OCI-LY3 (cell line): ENCODE results near the gene ALOXE3.

Experiments
- H2AFZ ChIP-seq: fragments of 200-600, 300-600 bp; shearing (Covaris generic); 2 replicates; pipeline ENCODE4 v1.6.0; 2014; ENCODE audit warnings: antibody characterized with exemption, low read depth, low read length
- H3K27ac ChIP-seq: fragments of 200-600, 300-600 bp; sonication (generic); 2 replicates; pipeline ENCODE4 v1.5.1; 2014; ENCODE audit warnings: mild to moderate bottlenecking, low read length, moderate library complexity, mixed read lengths
- H3K27me3 ChIP-seq: fragments of 200-600, 300-600 bp; sonication (generic); 2 replicates; pipeline ENCODE4 v1.6.1; 2014; ENCODE audit warnings: low read depth, low read length, mixed read lengths
- H3K36me3 ChIP-seq: fragments of 200-600, 300-600 bp; sonication (generic); replicated peaks from 2 replicates; pipeline ENCODE3; 2014; ENCODE audit warnings: low read depth, low read length, mixed read lengths
- H3K4me1 ChIP-seq: fragments of 300-600, 200-600 bp; sonication (generic); 2 replicates; pipeline ENCODE4 v1.6.1; 2014; ENCODE audit warnings: low read length, mixed read lengths
- H3K4me2 ChIP-seq: fragments of 200-600, 300-600 bp; sonication (generic); 2 replicates; pipeline ENCODE4 v1.6.1; 2014; ENCODE audit warnings: low read length, mixed read lengths
- H3K4me3 ChIP-seq: fragments of 300-600, 200-600 bp; sonication (generic); 2 replicates; pipeline ENCODE4 v1.5.1; 2014; ENCODE audit warnings: antibody characterized with exemption, mild to moderate bottlenecking, low read length, moderate library complexity
- H3K79me2 ChIP-seq: fragments of 300-600, 200-600 bp; shearing (Covaris generic); 2 replicates; pipeline ENCODE4 v1.6.1; 2014; ENCODE audit warnings: mild to moderate bottlenecking, low read length, mixed read lengths
- H3K9ac ChIP-seq: fragments of 300-600, 200-600 bp; shearing (Covaris generic); 2 replicates; pipeline ENCODE4 v1.6.0; 2014; ENCODE audit warnings: mild to moderate bottlenecking, low read length, moderate library complexity
- H3K9me3 ChIP-seq: fragments of 200-600, 300-600 bp; shearing (Covaris generic); 2 replicates; pipeline ENCODE4 v1.6.1; 2014; ENCODE audit warnings: low read length, mixed read lengths; ENCODE audit not compliant: insufficient read depth
- H4K20me1 ChIP-seq: fragments of 200-600, 300-600 bp; sonication (generic); 2 replicates; pipeline ENCODE4 v1.6.1; 2016; ENCODE audit warnings: low read length, mixed read lengths; ENCODE audit not compliant: insufficient read depth
- EZH2phosphoT487 ChIP-seq: fragments of 200-600 bp; shearing (Covaris generic); IDR thresholded peaks from 2 replicates; pipeline ENCODE4 v1.6.1; 2018; ENCODE audit warnings: antibody characterized with exemption, mixed run types, low read depth
- TF ChIP-seq, protein P1 (sequence below): fragments of 200-600, 300-600 bp; sonication (generic); IDR thresholded peaks from 2 replicates; pipeline ENCODE4 v1.5.1; 2014; ENCODE audit warnings: antibody characterized with exemption, low read length, low read depth

ALOXE3 gene

DNA sequence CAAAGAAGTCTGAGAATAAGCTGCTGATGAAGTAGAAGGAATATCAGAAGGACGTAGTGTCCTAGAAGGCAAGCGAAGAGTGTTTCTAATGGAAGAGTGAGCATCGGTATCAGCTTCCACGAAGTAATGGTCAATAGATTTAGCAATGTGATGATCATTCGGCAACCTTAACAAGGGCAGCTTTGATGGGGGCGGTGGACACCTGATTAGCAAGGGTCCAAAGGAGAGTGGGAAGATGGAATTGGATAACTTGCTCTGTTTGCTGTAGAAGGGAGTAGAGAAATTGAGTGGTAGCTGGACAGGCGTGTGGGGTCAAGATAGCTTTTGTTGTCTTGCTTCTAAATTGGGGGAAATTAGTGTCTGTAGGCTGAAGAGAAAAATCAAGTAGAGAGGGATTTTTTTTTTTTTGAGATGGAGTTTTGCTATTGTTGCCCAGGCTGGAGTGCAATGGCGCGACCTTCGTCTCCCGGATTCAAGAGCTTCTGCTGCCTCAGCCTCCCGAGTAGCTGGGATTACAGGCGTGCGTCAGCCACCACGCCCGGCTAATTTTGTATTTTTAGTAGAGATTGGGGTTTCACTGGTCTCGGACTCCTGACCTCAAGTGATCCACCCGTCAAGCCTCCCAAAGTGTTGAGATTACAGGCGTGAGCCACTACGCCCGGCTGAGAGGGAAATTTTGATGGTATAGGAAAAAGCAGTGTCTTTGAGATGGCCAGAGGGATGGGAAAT is 19.5 kb upstream of the ALOXE3 start:
- no peaks in the 10 kb centered on the region for H3K79me2 ChIP-seq
- peak overlapping the region; percentile 77 for H3K9ac ChIP-seq
- no peaks in the 10 kb centered on the region for H3K27me3 ChIP-seq
- H3K4me2 ChIP-seq = peak overlapping the region; percentile 92
- TF ChIP-seq, protein P1, sequence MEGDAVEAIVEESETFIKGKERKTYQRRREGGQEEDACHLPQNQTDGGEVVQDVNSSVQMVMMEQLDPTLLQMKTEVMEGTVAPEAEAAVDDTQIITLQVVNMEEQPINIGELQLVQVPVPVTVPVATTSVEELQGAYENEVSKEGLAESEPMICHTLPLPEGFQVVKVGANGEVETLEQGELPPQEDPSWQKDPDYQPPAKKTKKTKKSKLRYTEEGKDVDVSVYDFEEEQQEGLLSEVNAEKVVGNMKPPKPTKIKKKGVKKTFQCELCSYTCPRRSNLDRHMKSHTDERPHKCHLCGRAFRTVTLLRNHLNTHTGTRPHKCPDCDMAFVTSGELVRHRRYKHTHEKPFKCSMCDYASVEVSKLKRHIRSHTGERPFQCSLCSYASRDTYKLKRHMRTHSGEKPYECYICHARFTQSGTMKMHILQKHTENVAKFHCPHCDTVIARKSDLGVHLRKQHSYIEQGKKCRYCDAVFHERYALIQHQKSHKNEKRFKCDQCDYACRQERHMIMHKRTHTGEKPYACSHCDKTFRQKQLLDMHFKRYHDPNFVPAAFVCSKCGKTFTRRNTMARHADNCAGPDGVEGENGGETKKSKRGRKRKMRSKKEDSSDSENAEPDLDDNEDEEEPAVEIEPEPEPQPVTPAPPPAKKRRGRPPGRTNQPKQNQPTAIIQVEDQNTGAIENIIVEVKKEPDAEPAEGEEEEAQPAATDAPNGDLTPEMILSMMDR = no peak
- no peak for TF ChIP-seq EZH2phosphoT487
- H3K9me3 ChIP-seq = no peaks in the 10 kb centered on the region
- no peaks in the 10 kb centered on the region for H3K36me3 ChIP-seq
- H4K20me1 ChIP-seq = no peaks in the 10 kb centered on the region
- peak overlapping the region; percentile 97 for H3K4me3 ChIP-seq
- peaks cover 5% of the 10 kb centered on the region; the same call in 1 of the 2 replicates for H3K4me1 ChIP-seq
- H2AFZ ChIP-seq = peak overlapping the region; percentile 92
- peak overlapping the region; percentile 92; the same call in 1 of the 2 replicates for H3K27ac ChIP-seq

DNA sequence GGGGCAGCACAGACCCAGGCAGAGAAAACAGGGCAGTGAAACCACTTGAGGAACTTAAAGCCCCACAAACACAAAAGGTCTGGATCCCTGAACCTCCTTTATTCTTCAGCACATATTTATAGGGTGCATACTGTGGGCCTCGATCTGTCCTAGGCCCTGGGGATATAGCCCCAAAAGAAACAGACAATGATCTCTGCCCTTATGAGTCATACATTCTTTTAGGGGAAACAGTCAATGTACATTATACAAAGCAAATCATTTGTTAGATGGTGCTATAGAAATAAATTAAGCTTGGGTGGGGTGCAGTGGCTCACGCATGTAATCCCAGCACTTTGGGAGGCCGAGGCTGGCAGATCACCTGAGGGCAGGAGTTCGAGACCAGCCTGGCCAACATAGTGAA is 15.6 kb upstream of the ALOXE3 start:
- Histone ChIP-seq H3K4me3 (no peak overlapping the region), H3K27me3 (0 out of 2 replicates have a peak, but pooled peaks cover 4% of the 10 kb centered on the region), H3K9ac (no peak overlapping the region), H3K9me3 (no peaks in the 10 kb centered on the region), H3K36me3 (no peaks in the 10 kb centered on the region), H3K27ac (no peak overlapping the region), H3K4me1 (peaks cover 5% of the 10 kb centered on the region; the same call in 1 of the 2 replicates), H3K4me2 (no peak overlapping the region), H3K79me2 (no peaks in the 10 kb centered on the region), H2AFZ (no peak overlapping the region), H4K20me1 (no peaks in the 10 kb centered on the region)
- TF ChIP-seq, protein P1 = no peak
- TF ChIP-seq EZH2phosphoT487 = no peak

DNA sequence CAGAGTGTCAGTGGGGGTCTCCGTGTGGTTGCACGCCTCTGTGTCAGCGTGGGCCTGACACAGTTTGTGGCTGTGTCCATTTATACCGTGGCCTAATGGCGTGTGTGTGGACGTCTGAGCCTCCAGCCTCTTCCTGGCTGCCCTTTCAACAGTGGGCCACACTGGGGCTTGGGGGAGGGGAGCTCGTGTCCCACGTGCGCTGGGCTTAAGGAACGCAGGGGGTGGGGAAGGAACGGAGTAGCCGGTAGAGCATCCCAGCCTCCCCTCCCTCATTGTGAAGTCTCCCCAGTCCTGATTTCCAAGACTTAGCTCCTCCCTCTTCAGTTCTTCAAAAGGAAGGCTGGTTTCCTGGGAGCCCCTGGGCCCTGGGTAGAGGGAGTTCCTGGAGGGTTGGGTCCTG is 15.1 kb upstream of the ALOXE3 start:
- H3K4me1 ChIP-seq = peaks cover 5% of the 10 kb centered on the region; the same call in 1 of the 2 replicates
- H3K9ac ChIP-seq = no peak overlapping the region
- no peak overlapping the region for H3K4me2 ChIP-seq
- no peaks in the 10 kb centered on the region for H3K79me2 ChIP-seq
- H3K4me3 ChIP-seq = no peak overlapping the region
- H2AFZ ChIP-seq = no peak overlapping the region
- no peak for TF ChIP-seq EZH2phosphoT487
- TF ChIP-seq, protein P1 = no peak
- no peaks in the 10 kb centered on the region for H3K9me3 ChIP-seq
- H3K36me3 ChIP-seq = no peaks in the 10 kb centered on the region
- 0 out of 2 replicates have a peak, but pooled peaks cover 4% of the 10 kb centered on the region for H3K27me3 ChIP-seq
- H4K20me1 ChIP-seq = no peaks in the 10 kb centered on the region
- no peak overlapping the region for H3K27ac ChIP-seq

DNA sequence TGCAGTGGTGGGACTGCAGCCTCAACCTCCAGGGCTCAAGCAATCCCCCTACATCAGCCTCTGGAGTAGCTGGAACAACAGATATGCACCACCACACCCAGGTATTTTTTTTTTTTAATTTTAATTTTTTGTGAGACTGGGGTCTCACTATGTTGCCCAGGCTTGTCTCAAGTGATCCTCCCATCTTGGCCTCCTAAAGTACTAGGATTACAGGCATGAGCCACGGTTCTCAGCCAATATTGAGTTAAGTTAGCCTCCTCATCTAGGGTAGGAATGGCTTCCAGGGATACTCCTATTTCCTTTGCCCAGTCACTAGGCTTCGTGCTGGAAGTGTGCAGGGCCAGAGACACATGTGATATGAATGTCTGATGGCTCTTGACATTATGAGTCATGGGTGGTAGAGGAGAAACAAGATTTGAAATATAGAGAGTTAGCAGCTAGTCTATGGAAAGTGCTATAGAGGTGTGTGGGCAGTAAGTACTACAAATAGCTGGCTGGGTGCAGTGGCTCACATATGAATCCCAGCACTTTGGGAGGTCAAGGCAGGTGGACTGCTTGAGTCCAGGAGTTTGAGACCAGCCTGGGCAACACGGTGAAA is 13.6 kb upstream of the ALOXE3 start:
- Histone ChIP-seq H3K4me3 (no peak overlapping the region), H3K27ac (no peak overlapping the region), H4K20me1 (no peaks in the 10 kb centered on the region), H2AFZ (no peak overlapping the region), H3K36me3 (no peaks in the 10 kb centered on the region), H3K9me3 (no peaks in the 10 kb centered on the region), H3K27me3 (0 out of 2 replicates have a peak, but pooled peaks cover 4% of the 10 kb centered on the region), H3K4me1 (0 out of 2 replicates have a peak, but pooled peaks cover 4% of the 10 kb centered on the region), H3K79me2 (no peaks in the 10 kb centered on the region), H3K4me2 (no peak overlapping the region), H3K9ac (no peak overlapping the region)
- TF ChIP-seq EZH2phosphoT487 = no peak
- TF ChIP-seq, protein P1 = no peak
